Stimulated activated naive CD8-positive, alpha-beta T cell treated with anti-CD3 and anti-CD28 coated beads, Interleukin-15, Interleukin-2, amounts not matched to agents 100 U/mL and 50 U/mL, for 24 hours (primary cell): ENCODE data around the gene EGFLAM.
"Not testable (repeated sequence)": the region's sequence is repeated elsewhere in the genome, so short reads cannot be mapped to it uniquely, and the experiment has no call there.

ENCODE experiments used
- ATAC-seq: fragments of 150-1000 bp; cut with Tn5 transposase; one replicate; pipeline ENCODE4 v1.10.0; 2021
- DNase-seq: peaks from one replicate; pipeline ENCODE4 v3.0.0; 2021

The EGFLAM gene

DNA sequence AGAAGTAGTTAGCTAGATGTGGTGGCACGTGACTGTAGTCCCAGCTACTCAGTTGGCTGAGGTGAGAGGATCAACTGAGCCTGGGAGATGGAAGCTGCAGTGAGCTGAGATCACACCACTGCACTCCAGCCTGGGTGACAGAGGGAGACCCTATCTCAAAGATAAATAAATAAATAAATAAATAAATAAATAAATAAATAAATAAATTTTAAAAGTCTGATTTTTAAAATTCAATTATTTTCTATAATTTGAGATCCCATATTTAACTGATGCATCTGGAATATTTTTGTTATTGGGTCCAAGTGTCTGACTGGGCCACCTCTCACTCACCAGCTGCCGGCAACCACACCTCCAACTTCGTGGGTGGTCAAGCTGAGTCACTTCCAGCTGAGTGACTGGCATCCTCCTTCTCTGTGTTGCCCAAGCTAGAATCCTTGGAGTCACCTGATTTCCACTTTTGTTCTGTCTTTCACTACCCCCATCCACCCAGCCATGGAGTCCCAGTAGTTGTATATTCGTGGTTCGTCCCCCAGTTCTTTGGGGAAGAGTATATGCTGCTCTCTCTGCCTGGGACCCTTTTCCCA, 70.9 kb downstream of the EGFLAM start:
- DNase-seq, result no peak

DNA sequence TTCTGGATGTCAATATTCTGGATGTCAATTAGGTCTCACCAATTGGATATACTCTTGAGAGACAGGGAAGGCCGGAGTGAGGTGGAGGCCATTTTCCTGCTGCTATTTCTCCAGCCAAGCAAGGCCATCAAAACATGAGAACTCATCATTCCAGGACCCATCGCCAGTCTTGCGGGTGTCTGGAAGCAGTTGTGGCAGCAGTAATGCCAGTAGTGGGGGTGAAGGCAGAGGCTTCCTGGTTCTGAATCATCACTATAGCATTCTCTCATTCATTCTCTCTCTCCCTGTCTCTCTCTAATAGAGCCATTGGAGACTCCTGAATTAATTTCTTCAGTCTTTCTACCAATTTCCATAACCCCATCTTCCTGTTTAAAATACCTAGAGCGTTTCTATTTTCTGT, 71.8 kb downstream of the EGFLAM start:
- DNase-seq (no peak), ATAC-seq (no peak)

More for the DNA sequence above, 70.9 kb downstream of the EGFLAM start:
- no peak for ATAC-seq

DNA sequence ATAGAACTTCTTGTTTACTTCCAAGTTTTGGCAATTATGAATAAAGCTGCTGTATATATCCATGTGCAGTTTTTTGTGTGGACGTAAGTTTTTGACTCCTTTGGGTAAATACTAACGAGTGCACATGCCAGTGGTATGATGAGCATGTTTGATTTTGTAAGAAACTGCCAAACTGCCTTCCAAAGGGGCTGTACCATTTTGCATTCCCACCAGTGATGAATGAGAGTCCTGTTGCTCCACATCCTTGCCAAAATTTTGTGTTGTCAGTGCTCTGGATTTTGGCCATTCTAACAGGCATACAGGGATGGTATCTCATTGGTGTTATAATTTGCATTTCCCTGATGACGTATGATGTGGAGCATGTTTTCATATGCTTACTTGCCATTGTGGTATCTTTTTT, 73.5 kb downstream of the EGFLAM start:
- ATAC-seq (no peak), DNase-seq (no peak)

DNA sequence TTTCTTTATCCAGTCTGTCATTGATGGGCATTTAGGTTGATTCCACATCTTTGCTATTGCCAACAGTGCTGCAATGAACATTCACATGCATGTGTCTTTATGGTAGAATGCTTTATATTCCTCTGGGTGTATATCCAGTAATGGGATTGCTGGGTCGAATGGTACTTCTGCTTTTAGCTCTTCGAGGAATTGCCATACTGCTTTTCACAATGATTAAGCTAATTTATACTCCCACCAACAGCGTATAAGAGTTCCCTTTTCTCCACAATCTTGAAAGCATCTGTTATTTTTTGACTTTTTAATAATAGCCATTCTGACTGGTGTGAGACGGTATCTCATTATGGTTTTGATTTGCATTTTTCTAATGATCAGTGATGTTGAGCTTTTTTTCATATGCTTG, 74.8 kb downstream of the EGFLAM start:
- ATAC-seq, result not testable (repeated sequence)

DNA sequence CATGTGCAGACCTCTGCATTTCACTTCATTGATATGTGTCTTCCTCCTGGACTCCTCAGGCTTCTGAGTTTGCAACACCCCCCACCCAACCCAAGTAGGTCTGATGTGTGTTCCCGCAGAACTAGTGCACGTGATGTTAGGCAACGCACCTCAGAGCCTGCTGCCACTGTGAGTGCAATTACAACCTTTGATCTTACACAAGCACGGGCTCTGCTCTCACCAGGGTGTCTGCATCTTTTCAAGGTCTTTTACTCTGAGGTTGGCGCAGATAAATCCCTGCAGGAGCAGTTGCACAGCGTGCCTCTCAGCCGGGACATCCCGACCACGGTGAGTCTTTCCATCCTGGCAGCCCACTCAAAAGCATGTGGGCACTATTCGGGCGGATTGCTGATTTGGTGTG, 80.1 kb downstream of the EGFLAM start:
- DNase-seq, result no peak
- no peak for ATAC-seq

More for the DNA sequence above, 74.8 kb downstream of the EGFLAM start:
- not testable (repeated sequence) for DNase-seq

DNA sequence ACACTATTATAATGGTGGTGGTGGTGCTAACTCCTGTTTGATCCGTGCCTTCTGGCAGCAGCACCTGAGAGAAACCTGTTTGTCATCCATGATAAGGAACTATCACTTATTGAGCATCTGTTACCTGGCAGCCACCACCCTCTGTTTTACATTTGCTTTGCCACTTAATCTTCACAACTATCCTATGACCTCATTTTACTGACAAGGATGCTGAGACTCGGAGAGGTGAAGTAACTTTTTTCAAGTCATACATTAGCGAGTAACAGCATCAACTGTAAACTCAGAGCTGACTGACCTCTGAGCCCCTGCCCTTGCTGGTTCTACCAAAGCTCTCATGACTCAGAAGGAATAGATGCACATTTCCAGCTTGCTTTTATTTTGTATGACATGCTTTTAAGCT, 81.1 kb downstream of the EGFLAM start:
- DNase-seq (no peak), ATAC-seq (no peak)

DNA sequence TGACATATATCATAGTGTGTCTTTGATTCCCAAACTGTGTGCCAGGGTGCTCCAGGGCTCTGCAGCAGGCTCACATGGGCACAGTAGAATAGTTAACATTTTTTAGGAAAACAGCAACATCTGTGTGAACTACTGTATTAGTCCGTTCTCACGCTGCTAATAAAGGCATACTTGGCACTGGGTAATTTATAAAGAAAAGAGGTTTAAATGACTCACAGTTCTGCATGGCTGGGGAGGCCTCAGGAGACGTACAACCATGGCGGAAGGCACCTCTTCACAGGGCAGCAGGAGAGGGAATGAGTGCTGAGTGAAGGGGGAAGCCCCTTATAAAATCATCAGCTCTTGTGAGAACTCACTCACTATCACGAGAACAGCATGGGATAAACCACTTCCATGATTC, 82.7 kb downstream of the EGFLAM start:
- ATAC-seq (no peak), DNase-seq (no peak)

DNA sequence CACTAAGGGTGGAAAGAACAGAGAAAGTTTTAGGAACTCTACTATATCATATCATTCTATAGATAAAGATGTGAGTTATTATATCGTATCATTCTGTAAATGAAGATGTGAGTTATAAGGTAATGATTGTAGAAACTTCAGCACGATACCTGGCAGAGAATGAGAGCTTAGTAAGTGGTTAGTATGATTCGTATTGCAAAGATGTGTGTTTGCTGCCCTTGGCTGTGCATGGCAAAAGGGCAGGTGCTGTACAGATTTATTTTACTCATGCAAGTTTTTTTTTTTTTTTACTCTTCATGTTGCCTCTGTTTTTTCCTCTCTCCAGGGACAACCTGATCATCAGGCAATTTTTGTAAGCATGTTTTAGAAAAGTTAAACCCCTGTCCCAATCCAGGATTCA, 83.3 kb downstream of the EGFLAM start:
- ATAC-seq (no peak), DNase-seq (no peak)

DNA sequence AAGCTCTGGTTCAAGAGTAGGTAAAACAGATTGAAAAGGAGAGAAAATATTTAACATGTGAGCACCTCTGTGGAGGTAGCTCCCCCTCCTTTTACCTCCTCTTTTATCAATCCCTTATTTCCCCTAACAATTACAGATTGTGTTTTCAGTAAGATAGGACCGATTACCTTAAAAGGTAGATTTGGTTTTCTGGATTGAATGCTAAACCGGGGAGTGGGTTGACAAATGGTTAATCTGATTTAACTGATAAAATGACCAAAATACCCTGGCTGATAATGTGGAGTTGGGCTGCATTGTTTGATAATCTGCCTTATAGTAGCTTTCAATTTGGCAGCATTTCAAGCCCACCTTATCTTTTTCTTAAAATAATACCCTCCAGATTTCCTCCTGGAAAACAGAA, 83.9 kb downstream of the EGFLAM start:
- no peak for ATAC-seq

DNA sequence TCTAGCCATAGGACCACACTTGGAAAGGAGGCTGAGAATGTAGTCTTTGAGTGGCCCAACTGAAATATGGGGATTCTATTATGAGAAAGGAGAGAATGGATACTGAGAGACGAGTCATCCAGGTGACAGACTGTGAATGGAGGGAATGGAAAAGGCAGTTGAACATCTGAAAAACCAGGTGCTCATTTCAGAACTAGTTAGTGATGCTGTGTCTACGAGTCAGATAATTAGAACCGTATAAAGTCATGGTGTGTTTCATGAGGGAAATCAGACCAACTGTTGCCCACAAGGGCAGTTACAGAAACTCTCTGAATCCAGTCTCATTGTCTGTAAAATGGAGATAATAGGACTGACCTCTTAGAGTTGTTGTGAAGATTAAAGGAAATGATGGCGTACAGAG, 86.5 kb downstream of the EGFLAM start:
- ATAC-seq, result no peak

More for the DNA sequence above, 83.9 kb downstream of the EGFLAM start:
- DNase-seq, result no peak

DNA sequence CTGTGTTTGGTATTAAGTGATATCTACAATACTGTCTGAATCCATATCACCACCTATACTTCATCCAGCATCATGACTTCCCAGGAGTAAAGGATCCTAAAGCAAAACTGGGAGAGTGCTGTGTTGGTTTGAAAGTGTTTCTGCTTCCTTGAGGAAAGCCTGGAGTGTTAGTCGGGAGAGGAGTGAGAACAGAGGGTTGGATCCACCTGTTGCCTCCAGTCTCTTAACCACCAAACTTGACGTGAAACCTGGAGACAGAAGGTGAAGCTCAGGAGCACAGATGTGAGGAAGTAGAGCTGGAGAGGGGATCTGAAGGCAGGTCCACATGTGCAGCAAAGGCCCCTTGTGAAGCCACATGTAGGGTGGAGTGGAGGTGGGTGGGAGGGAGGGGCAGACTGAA, 88.2 kb downstream of the EGFLAM start:
- DNase-seq (no peak), ATAC-seq (no peak)

More for the DNA sequence above, 86.5 kb downstream of the EGFLAM start:
- DNase-seq, result no peak

DNA sequence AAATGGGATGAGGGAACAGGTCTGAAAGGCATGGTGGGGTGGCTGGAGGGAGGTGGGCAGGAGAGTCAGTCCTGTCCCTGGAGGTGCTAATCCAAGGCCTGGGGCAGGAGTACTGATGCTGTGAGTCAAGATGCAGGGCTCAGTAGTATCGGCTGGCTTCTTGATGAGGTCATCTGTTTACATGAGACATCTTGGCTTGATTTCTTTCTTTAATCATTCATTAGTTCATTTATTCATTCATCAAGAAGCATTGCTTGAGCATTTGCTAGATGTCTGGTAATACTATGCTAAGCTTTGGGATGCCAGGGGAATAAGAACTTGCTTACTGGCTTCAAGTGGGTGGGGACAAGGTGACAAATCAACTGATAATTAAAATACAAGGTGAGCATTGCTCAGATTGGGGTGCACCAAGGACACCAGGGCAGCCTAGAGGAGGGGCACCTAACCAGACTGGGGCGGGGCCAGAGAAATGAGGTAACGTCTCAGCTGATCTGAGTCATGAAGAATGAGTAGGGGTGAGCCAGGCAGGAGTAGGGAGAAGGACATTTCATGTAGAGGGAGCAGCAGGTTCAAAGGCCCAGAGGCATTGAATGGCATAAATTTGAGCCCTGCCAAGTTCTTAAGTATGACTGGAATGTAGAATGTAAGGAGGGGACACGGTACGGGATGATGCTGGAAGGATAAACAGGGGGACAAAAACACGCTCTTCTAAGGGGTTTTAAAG, 88.8 kb downstream of the EGFLAM start:
- ATAC-seq (no peak), DNase-seq (no peak)

DNA sequence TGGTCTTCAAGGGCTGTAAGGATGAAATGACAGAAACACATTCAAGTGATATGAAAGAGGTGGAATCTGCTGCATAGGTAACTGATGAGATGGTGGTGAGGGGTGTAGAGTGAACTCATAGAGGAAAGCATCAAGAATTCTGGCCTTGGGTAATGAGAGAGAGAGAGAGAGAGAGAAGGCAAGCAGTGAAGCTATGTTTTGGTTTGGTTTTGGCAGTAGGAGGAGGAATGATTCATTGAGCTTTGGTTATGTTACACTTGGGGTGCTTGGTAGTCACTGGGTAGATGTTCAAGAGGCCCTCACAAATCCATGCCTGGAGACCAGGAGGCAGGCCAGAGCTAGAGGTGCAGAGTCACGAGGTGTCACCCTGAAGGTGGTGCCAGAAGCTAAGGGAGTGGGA, 89.5 kb downstream of the EGFLAM start:
- no peak for ATAC-seq
- no peak for DNase-seq

DNA sequence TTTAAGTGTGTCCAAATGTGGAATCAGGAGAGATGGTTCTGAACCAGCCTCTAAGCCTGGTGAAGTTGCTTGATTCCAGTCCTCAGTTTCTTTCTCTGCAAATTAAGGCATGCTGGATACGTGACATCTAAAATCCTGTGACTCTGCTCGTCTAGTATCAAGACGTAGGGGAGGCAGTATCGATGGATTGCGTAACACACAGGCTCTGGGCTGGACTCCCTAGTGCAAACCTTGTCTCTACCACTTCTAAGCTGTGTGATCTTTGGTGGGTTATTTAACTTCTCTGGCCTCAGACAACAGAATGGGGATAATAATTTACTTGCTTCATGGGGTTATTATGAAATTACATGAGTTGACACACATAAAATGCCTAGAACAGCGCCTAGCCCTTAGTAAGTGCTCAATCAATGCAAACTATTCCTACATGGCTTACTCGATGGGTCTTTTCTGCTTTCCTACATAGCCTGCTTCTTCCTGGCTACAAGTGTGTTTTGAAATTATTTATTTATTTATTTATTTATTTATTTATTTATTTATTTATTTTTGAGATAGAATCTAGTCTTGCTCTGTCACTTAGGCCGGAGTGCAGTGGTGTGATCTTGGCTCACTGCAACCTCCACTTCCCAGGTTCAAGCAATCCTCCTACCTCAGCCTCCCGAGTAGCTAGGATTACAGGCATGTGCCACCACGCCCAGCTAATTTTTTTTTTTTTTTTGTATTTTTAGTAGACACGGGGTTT, 102.1 kb downstream of the EGFLAM start:
- ATAC-seq, result no peak
- no peak for DNase-seq

DNA sequence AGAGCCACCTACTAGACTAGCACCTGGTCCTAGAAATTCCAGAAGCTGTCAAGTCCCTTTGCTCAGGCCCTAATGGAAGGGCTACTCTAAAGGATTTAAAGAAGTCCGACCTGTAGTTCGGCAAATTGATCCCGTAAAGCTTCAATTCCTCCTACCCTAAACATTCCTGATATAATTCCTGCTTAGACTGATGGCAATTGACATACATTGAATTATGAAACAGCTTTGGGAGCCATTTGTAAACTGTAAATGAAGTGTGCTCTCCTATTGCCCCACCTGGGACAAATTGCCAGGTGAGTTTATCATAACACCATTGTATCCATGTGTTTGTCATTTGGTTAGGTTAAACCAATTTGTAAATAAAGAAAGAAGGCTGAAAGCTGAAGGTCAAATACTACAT, 104.4 kb downstream of the EGFLAM start:
- ATAC-seq, result no peak
- no peak for DNase-seq

DNA sequence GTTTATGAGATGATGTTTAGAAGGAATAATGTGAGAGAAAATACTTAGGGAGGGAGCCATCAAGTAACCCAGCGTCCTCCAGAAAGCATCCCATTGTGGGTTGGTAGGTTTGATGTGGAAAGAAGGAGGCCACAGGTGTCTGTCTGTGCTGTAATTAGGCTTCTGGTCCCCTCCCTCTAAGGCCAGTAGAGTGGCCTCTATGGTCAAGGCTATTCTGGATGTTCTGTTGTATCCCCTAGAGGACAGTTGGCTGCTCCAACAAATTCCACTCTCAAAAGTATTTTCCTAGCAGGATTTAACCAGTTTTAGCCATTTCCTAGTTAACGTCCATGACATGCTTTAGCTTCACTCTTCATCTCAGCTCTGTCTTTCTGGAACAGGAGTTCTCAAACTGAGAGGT, 106.5 kb downstream of the EGFLAM start:
- ATAC-seq (no peak), DNase-seq (no peak)

DNA sequence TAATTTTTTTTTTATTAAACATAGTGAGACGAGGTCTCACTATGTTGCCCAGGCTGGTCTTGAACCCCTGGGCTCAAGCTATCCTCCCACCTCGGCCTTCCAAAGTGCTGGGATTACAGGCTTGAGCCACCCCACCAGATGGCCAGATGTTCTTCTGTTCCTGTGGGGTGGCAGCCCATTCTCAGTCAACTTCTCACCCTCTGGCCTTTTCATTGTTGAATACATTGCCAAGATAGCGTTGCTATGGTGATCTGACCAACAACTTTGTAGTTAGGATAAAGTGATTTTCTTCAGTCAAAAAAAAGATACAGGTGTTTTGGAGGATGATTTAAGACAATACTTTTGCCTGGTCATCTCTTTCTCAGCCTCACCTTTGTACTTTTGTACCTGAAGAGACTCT, 109.1 kb downstream of the EGFLAM start:
- DNase-seq (no peak), ATAC-seq (no peak)

DNA sequence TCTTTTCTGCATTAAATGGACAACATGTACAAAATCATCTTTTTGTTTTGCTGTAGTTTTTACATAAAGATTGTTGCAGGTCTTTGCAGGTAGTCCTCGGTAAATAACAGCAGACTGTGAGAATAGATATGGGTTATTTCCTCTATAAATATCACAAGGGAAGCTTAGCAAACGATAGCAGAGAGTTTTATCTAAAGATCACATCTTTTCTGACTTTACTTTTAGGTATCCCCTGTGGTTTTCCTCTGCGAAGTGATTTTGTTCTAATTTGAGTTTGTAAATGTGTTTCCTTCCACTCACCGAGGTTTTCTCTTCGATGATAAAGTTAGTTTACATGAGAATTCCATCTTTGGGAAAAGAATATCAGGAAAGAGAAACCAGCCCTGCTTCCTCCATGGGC, 109.6 kb downstream of the EGFLAM start:
- DNase-seq, result no peak
- ATAC-seq, result no peak

DNA sequence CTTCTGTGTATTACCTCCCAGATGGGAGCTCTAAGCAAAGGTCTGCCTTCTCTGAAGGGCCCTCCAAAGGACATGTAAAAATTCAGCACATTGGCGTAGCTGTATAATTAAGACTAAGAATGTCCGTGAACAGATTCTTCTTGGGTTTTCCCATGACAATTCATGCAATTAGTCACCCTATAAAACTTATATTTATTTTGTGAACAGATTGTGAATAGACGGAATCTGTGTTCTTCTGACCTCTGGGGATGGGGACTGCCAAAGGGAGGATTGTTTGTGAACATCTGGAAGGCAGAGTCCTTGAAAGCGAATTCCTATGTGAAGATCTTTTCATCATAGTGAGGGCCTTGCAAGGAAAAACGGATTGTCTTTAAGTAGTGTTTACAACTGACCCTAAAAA, 111.3 kb downstream of the EGFLAM start:
- ATAC-seq, result no peak

DNA sequence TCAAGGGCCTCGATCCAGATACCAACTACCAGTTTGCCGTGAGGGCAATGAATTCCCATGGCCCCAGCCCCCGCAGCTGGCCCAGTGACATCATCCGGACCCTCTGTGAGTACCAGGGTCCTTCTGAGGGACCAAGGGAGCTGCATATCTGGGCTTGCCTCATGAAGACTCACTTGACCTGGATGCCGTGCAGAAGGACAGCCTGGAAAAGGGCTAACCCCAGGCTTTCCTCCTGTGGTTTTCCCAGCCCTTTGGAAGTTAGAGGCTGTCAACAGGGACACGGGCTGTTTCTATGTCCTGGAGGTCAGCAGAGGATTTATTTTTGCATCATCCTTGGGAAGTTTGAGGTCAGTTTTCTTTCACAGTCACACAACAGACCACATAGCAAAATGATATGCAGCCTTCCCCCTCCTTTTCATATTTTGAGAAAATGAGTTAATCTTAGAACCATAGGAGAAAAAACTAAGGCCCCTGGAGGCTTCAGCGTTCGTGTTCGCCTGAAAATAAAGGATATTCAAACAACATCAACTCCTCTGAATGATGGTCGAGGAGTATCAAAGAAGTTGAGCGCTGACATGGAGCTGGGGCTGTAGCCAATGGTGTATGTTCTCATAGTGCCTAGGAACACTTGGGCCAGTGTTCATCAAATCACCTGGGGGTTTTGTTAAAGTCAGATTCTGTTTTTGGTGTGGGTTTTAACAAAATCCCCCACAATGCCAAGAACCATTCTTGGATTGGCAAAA, 112.2 kb downstream of the EGFLAM start:
- ATAC-seq (no peak), DNase-seq (no peak)

More for the DNA sequence above, 111.3 kb downstream of the EGFLAM start:
- DNase-seq, result no peak

DNA sequence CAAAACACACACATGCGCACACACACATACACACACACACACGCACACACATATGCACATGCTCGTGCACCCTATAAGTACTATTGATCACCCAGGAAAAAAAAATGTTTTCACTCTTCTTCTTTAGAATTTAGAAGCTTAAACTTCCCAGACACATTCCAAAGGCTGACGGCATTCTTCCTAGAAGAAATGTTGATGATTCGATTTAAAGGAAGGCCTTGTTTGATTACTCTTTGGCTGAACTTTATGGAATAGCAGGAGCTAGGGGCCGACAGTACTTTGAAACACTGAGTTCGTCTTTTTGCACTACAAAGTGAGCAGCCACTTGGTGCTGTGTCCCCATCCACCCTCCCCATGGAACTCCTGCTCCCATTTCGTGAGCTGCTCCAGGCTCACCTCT, 113.2 kb downstream of the EGFLAM start:
- ATAC-seq (no peak), DNase-seq (no peak)

DNA sequence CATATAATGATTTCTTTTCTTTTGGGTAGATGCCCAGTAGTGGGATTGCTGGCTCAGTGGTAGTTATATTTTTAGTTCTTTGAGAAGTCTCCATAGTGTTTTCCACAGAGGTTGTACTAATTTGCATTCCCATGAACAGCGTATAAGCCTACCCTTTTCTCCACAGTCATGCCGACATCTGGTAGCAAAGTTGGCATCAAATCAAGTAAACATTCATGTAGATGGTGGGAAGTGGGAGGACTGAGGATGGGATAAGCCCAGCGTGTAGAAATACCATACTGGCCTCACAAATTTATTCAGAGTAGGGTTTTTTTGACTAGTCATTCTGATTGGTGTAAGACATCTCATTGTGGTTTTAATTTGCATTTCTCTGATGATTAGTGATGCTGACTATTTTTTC, 115.4 kb downstream of the EGFLAM start:
- ATAC-seq, result no peak
- DNase-seq, result no peak

DNA sequence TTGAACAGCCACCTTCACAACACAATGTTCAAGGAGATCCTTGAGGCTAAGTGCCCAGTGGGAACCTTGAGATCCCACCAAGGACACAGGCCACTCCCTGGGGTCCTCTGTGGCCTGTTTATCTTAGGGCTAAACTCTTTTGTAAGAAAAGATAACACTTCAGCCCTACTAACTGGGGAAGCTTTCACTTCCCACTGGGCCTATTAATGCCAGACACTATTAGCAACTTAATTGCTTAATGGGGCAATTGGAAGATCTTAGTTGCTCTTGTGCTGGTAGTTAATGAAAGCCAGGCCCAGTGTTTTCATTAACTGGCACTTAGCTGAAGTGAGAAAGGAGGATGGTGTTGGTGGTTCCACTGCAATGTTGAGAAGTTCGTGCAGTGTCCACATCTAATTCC, 117.1 kb downstream of the EGFLAM start:
- no peak for DNase-seq
- ATAC-seq, result no peak
